Measurements from ENCODE around the gene NPBWR2.

NPBWR2 gene

GRCh38 chr20:64116541-64117431 is 9.4 kb upstream of the NPBWR2 start:
- DNase-seq (ENCODE audit: low read depth): no peak

- DNase-seq (ENCODE audit: low read depth): no peak
These were observed 8.7 kb upstream of the NPBWR2 start for GRCh38 chr20:64116016-64116415.

- no peak for DNase-seq (ENCODE audit: low read depth)
These were observed 8.0 kb upstream of the NPBWR2 start for GRCh38 chr20:64115171-64115911.

GRCh38 chr20:64114356-64114971 is 7.1 kb upstream of the NPBWR2 start:
- DNase-seq (ENCODE audit: low read depth): no peak

- DNase-seq (ENCODE audit: low read depth): no peak
These were observed 6.5 kb upstream of the NPBWR2 start for GRCh38 chr20:64113796-64114355.

- no peak for DNase-seq (ENCODE audit: low read depth)
These were observed 6.0 kb upstream of the NPBWR2 start for GRCh38 chr20:64113444-64113775.

GRCh38 chr20:64112691-64113443 is 5.5 kb upstream of the NPBWR2 start:
- no peak for DNase-seq (ENCODE audit: low read depth)

GRCh38 chr20:64111841-64112641 is 4.7 kb upstream of the NPBWR2 start:
- DNase-seq (ENCODE audit: low read depth): no peak

GRCh38 chr20:64110411-64111068 is 3.2 kb upstream of the NPBWR2 start:
- DNase-seq (ENCODE audit: low read depth): no peak

GRCh38 chr20:64109831-64110391 is 2.5 kb upstream of the NPBWR2 start:
- DNase-seq (ENCODE audit: low read depth): no peak

GRCh38 chr20:64108731-64109681 is 1.6 kb upstream of the NPBWR2 start:
- no peak for DNase-seq (ENCODE audit: low read depth)

GRCh38 chr20:64107736-64108457 is 532 bp upstream of the NPBWR2 start:
- no peak for DNase-seq (ENCODE audit: low read depth)

- DNase-seq (ENCODE audit: low read depth): no peak
These were observed 867 bp downstream of the NPBWR2 start for GRCh38 chr20:64106435-64106961.

- no peak for DNase-seq (ENCODE audit: low read depth)
These were observed 1.4 kb downstream of the NPBWR2 start for GRCh38 chr20:64105846-64106434.

- no peak for DNase-seq (ENCODE audit: low read depth)
These were observed 2.5 kb downstream of the NPBWR2 start for GRCh38 chr20:64104667-64105451.

GRCh38 chr20:64103871-64104666 is 3.3 kb downstream of the NPBWR2 start:
- DNase-seq (ENCODE audit: low read depth): no peak
